GM12892 (cell line): ENCODE data around the gene PTPRN2.

Experiments
- POLR2A ChIP-seq: IDR thresholded peaks from 2 replicates; pipeline ENCODE4 v1.6.1; 2011; ENCODE audit warnings: low read depth, low read length, control low read depth
- POLR2AphosphoS5 ChIP-seq: IDR thresholded peaks from 2 replicates; pipeline ENCODE4 v1.6.1; 2011; ENCODE audit warnings: low read depth, low read length, control low read depth
- TAF1 ChIP-seq: IDR thresholded peaks from 2 replicates; pipeline ENCODE4 v1.6.1; 2011; ENCODE audit warnings: low read depth, mild to moderate bottlenecking, control low read depth, low read length, borderline replicate concordance

- TF ChIP-seq POLR2AphosphoS5 (no peak), TAF1 (no peak), POLR2A (no peak)
Observed at GRCh38 chr7:158574308-158575036, 13.2 kb downstream of the PTPRN2 start.
